Astrocyte (in vitro differentiated cells and primary cell): Measurements from ENCODE around the gene RASGRP2.

Experiments used
- EZH2 ChIP-seq: IDR thresholded peaks from 2 replicates; pipeline ENCODE4 v1.6.1; 2012; ENCODE audit warnings: mild to moderate bottlenecking, low read length, inconsistent platforms; ENCODE audit not compliant: insufficient read depth
- TF ChIP-seq, protein P1 (sequence below): IDR thresholded peaks from 2 replicates; pipeline ENCODE4 v1.5.1; 2011; ENCODE audit warnings: low read depth, mild to moderate bottlenecking, inconsistent platforms, low read length, moderate library complexity; ENCODE audit not compliant: insufficient read depth

DNA sequence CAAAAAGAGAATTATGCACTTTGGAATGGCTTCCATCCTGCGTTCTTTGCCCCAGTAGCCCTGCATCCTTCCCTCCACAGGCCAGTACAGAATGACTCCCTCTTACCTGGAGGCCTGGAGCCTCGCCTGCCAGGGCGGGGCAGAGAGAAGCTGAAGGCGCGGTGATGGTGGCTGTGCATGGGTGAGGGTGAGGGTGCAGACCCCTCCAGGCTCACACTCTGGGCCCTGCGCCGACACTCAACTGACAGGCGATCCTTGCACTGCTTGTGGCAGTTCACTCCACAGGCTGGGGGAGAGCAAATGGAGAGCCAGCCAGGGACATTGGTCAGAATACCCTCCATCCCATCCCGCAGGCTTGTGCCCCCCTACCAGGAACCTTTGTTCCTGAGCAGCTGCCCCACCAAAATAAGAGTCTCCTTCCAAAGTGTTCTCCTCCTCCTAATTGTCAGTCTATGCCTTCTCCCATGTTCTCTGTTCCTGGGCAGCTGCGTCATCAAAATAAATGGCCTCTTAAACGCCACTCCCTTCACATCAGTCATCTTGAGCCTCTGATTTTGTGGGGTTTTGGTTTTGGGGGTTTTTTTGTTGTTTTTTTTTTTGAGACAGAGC is 15.1 kb downstream of the RASGRP2 start:
- TF ChIP-seq, protein P1, sequence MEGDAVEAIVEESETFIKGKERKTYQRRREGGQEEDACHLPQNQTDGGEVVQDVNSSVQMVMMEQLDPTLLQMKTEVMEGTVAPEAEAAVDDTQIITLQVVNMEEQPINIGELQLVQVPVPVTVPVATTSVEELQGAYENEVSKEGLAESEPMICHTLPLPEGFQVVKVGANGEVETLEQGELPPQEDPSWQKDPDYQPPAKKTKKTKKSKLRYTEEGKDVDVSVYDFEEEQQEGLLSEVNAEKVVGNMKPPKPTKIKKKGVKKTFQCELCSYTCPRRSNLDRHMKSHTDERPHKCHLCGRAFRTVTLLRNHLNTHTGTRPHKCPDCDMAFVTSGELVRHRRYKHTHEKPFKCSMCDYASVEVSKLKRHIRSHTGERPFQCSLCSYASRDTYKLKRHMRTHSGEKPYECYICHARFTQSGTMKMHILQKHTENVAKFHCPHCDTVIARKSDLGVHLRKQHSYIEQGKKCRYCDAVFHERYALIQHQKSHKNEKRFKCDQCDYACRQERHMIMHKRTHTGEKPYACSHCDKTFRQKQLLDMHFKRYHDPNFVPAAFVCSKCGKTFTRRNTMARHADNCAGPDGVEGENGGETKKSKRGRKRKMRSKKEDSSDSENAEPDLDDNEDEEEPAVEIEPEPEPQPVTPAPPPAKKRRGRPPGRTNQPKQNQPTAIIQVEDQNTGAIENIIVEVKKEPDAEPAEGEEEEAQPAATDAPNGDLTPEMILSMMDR = no peak
- TF ChIP-seq EZH2 = no peak
